K562 (cell line): ENCODE results near the gene UBE2E1. TPM values are rescaled to one million over a fixed set of nuclear protein-coding genes. Genes with fewer than 3 reads are reported as not detected.

ENCODE experiments used
- ATAC-seq: fragments of 200-7000 bp; cut with Tn5 transposase; 3 replicates; pipeline ENCODE4 v1.9.1; 2020; ENCODE audit warnings: moderate library complexity
- BruUV-seq: library from RNA; stranded (reverse); fragments of 400-500 nt; replicated peaks from 2 replicates; lab custom pipeline; 2021; lab: Mats Ljungman, UMichigan
- CTCF ChIA-PET: fragments of 300-600 bp; formaldehyde crosslinking; extraction: SDS; loops from one replicate; lab custom pipeline; 2021; ENCODE audit warnings: low intra/inter-chr PET ratio; lab: Yijun Ruan, JAX
- POLR2A ChIA-PET: fragments of 300-600, 350-650 bp; sonication (Branson Sonifier 250); formaldehyde crosslinking; extraction: SDS; loops from one replicate; lab custom pipeline; 2021; ENCODE audit warnings: antibody characterized with exemption, inconsistent platforms; lab: Yijun Ruan, JAX
- DNase-seq, 4 experiments: peaks; one replicate each; pipeline versions ENCODE4 v3.0.0 to v3.0.0-alpha.2; 2011 to 2018; ENCODE audit warnings: low spot score in 3 of 4, mixed read lengths in 3 of 4; ENCODE audit errors: extremely low read depth in 1 of 4
- FAIRE-seq: peaks from 2 replicates; lab custom pipeline; 2011; peaks lifted over from hg19 to GRCh38; lab: Jason Lieb, UNC
- H2AFZ ChIP-seq: 2 replicates; pipeline ENCODE4 v1.6.0; 2011; ENCODE audit warnings: low read depth, low read length, control low read depth, inconsistent platforms
- H3K27ac ChIP-seq: fragments of 200-600 bp; 3 replicates; pipeline ENCODE4 v1.8.0; 2011; ENCODE audit warnings: low read depth, mild to moderate bottlenecking, control low read depth, inconsistent platforms, low read length, moderate library complexity, mixed read lengths; ENCODE audit errors: extremely low read depth
- H3K27me3 ChIP-seq, 2 experiments: fragments of 300-600 bp in 1 of 2; 2 replicates in 1 of 2; 3 replicates in 1 of 2; pipeline versions ENCODE4 v1.6.0 to v1.8.0; 2011; ENCODE audit warnings: inconsistent platforms in 2 of 2, low read length in 2 of 2, mild to moderate bottlenecking in 1 of 2, mixed read lengths in 1 of 2, moderate library complexity in 1 of 2; ENCODE audit not compliant: control insufficient read depth in 2 of 2, insufficient read depth in 2 of 2
- H3K36me3 ChIP-seq: fragments of 300-600 bp; 3 replicates; pipeline ENCODE4 v1.8.0; 2011; ENCODE audit warnings: mild to moderate bottlenecking, low read length, inconsistent platforms; ENCODE audit not compliant: control insufficient read depth, insufficient read depth
- H3K4me1 ChIP-seq, 2 experiments: fragments of 200-600 bp in 1 of 2; replicated peaks in 1 of 2; 2 replicates in 1 of 2; 3 replicates in 1 of 2; pipeline versions ENCODE4 v1.5.1 to v1.8.0; 2011; ENCODE audit warnings: inconsistent platforms in 2 of 2, low read length in 2 of 2, mild to moderate bottlenecking in 1 of 2, mixed read lengths in 1 of 2, moderate library complexity in 1 of 2; ENCODE audit not compliant: control insufficient read depth in 2 of 2, insufficient read depth in 2 of 2
- H3K4me2 ChIP-seq: 2 replicates; pipeline ENCODE4 v1.6.1; 2011; ENCODE audit warnings: low read length, control low read depth, inconsistent platforms, mixed read lengths; ENCODE audit not compliant: insufficient read depth
- H3K4me3 ChIP-seq: fragments of 200-600 bp; sonication (generic), shearing (Covaris generic); 2 replicates; pipeline ENCODE4 v1.5.1; 2016; ENCODE audit warnings: control low read depth, inconsistent platforms
- H3K79me2 ChIP-seq: fragments of 200-600 bp; 3 replicates; pipeline ENCODE4 v1.8.0; 2011; ENCODE audit warnings: low read length, inconsistent platforms; ENCODE audit not compliant: control insufficient read depth, insufficient read depth
- H3K9ac ChIP-seq, 2 experiments: 2 replicates each; pipeline versions ENCODE4 v1.6.0 to v1.6.1; 2011; ENCODE audit warnings: low read depth in 2 of 2, low read length in 2 of 2, control low read depth in 1 of 2, inconsistent platforms in 1 of 2, mild to moderate bottlenecking in 1 of 2, mixed read lengths in 1 of 2; ENCODE audit not compliant: insufficient read depth in 1 of 2
- H3K9me1 ChIP-seq: one replicate; pipeline ENCODE4 v1.6.0; 2011; ENCODE audit warnings: inconsistent platforms, mild to moderate bottlenecking, low read length, moderate library complexity; ENCODE audit not compliant: control insufficient read depth, insufficient read depth
- H3K9me3 ChIP-seq: replicated peaks from 2 replicates; pipeline ENCODE4 v1.5.1; 2011; ENCODE audit warnings: low read depth, low read length, inconsistent platforms; ENCODE audit not compliant: control insufficient read depth, insufficient read depth
- H4K20me1 ChIP-seq: replicated peaks from 2 replicates; pipeline ENCODE4 v1.6.1; 2011; ENCODE audit warnings: low read length, inconsistent platforms, mixed read lengths; ENCODE audit not compliant: control insufficient read depth, insufficient read depth
- FOXJ2 ChIP-seq: fragments of 200-800 bp; sonication (Bioruptor generic); IDR thresholded peaks from 2 replicates; pipeline ENCODE4 v1.6.1; 2016; ENCODE audit warnings: missing genetic modification characterization, missing compliant biosample characterization
- GATAD2A ChIP-seq: fragments of 450-650 bp; IDR thresholded peaks from 2 replicates; pipeline ENCODE4 v1.6.1; 2017
- KDM2B ChIP-seq: fragments of 250-450 bp; sonication (Bioruptor Pico); IDR thresholded peaks from 2 replicates; pipeline ENCODE4 v1.8.0; 2021; ENCODE audit warnings: mild to moderate bottlenecking, moderate library complexity
- MCM5 ChIP-seq: fragments of 450-650 bp; IDR thresholded peaks from 2 replicates; pipeline ENCODE4 v1.6.1; 2016; ENCODE audit warnings: low read depth
- RAD21 ChIP-seq, 2 experiments: fragments of 250-450 bp in 1 of 2; fragments of 450-650 bp in 1 of 2; sonication (Bioruptor Pico) in 1 of 2; formaldehyde crosslinking in 1 of 2; IDR thresholded peaks in 1 of 2; conservative IDR thresholded peaks in 1 of 2; 2 replicates each; pipeline versions ENCODE4 v1.4.0 to v1.8.0; 2020 to 2022; ENCODE audit warnings: mild to moderate bottlenecking in 2 of 2, moderate library complexity in 1 of 2
- U2AF2 ChIP-seq: fragments of 200-400 bp; formaldehyde crosslinking; optimal IDR thresholded peaks from 2 replicates; pipeline ENCODE3; 2017; ENCODE audit warnings: low read depth, mild to moderate bottlenecking, low read length
- WGBS: fragments of 100-300 bp; shearing (Covaris generic); methylation state at CpG from one replicate; pipeline ENCODE4 v1.1.6; 2016; ENCODE audit warnings: low coverage, mixed read lengths; ENCODE audit not compliant: insufficient coverage; ENCODE audit errors: missing lambda C conversion rate; 5-methylcytosine and 5-hydroxymethylcytosine counted together
- in situ Hi-C: fragments of 300-500 bp; cut with MboI; formaldehyde crosslinking; loops from 4 replicates; pipeline ENCODE4 v1.15.0; 2018; ENCODE audit warnings: inconsistent platforms, mixed read lengths
- intact Hi-C: fragments of 100-400 bp; cut with micrococcal nuclease; formaldehyde crosslinking; loops from 2 replicates; pipeline ENCODE4 v1.14.2; 2022
- polyA plus RNA-seq, 8 experiments: library from polyadenylated mRNA; depleted of rRNA in 4 of 8; stranded (reverse) in 5 of 8; unstranded in 3 of 8; fragments of >200 nt; fragmentation: Nextera tagmentation in 2 of 8; fragmentation: Illumina TruSeq in 1 of 8; extraction: Ambion mirVana in 2 of 8; extraction: Trizol in 1 of 8; gene quantifications; 2 replicates each; pipeline versions ENCODE4 v1.2.1 to v1.2.3, GENCODE V29; 2011 to 2014; ENCODE audit warnings: inconsistent platforms in 1 of 8, missing spikeins in 1 of 8
- total RNA-seq, 7 experiments: library from RNA; depleted of rRNA in 6 of 7; stranded (reverse); fragments of >200 nt in 6 of 7; fragmentation: Illumina TruSeq in 2 of 7; extraction: Trizol in 2 of 7; gene quantifications; 2 replicates each; pipeline versions ENCODE4 v1.2.1 to v1.2.3, GENCODE V29; 2011 to 2021; ENCODE audit warnings: low replicate concordance in 1 of 7
- TF ChIP-seq, protein P1 (sequence below): IDR thresholded peaks from 2 replicates; pipeline ENCODE4 v1.6.1; 2016; ENCODE audit warnings: missing genetic modification characterization, missing compliant biosample characterization
- TF ChIP-seq, protein P2 (sequence below): fragments of 450-650 bp; formaldehyde crosslinking; IDR thresholded peaks from 2 replicates; pipeline ENCODE4 v1.4.0; 2022; ENCODE audit warnings: missing genetic modification characterization

The UBE2E1 gene
- total and polyA plus RNA-seq, 9 of the 15 experiments (the other 6 are each of a cell fraction or from before 2014, with no cell fraction given): 54.4 to 294 (median 165) TPM

DNA sequence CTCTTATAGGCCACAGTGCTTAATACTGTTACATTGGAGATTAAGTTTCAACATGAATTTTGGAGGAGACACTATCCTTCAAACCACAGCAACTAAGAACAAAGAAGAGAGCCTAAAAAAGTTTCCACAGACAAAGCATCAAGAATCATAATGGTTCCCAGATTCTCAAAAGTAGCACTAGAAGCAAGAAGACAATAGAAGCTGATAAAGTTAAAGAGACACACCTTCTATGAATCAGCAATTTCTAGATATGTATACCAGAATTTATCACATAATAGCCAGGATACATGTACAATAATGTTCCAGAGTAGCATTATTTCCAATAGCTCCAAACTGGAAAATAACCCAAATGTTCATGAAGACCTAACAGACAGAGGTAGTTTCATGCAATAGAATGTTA, 98.8 kb downstream of the UBE2E1 start (continued):
- no peak for TF ChIP-seq KDM2B (CRISPR knock-in tag)
- TF ChIP-seq, protein P1, sequence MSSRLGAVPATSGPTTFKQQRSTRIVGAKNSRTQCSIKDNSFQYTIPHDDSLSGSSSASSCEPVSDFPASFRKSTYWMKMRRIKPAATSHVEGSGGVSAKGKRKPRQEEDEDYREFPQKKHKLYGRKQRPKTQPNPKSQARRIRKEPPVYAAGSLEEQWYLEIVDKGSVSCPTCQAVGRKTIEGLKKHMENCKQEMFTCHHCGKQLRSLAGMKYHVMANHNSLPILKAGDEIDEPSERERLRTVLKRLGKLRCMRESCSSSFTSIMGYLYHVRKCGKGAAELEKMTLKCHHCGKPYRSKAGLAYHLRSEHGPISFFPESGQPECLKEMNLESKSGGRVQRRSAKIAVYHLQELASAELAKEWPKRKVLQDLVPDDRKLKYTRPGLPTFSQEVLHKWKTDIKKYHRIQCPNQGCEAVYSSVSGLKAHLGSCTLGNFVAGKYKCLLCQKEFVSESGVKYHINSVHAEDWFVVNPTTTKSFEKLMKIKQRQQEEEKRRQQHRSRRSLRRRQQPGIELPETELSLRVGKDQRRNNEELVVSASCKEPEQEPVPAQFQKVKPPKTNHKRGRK (tag): no peak

DNA sequence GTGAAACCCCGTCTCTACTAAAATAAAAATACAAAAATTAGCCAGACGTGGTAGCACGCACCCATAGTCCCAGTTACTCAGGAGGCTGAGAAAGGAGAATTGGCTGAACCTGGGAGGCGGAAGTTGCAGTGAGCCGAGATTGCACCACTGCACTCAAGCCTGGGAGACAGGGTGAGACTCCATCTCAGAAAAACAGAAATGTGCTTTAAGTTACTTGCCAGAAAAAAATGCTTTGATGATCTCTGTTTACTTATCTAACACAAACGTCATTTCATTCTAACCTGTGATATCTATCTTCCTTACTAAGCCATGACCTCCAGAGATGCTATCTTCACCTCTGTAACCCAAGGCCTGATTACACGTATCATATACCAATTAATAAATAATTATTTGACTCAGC, 103.6 kb downstream of the UBE2E1 start:
- ATAC-seq (no peak), FAIRE-seq (no peak)
- Histone ChIP-seq H4K20me1 (no peaks in the 10 kb centered on the region), H3K4me3 (no peak overlapping the region), H3K4me1 (peaks cover 2 to 9% of the 10 kb centered on the region in 2 experiments; a peak in 4 of 5 replicates), H3K9me1 (no peaks in the 10 kb centered on the region)
- no TSS peak for BruUV-seq
- intact Hi-C loops: loop anchor here (5.0 kb wide), 1 partner anchor 38 kb away; the partner anchor contains the start of gene NR1D2
- 78% methylated on average over 7 of the region's 7 CpGs for WGBS
- CTCF ChIA-PET: no interaction called here
- TF ChIP-seq MCM5 (no peak), U2AF2 (no peak), FOXJ2 (no peak), GATAD2A (no peak), RAD21 (CRISPR knock-in tag; conservative IDR thresholded peaks at IDR 0.05 in 1 of 2, IDR thresholded peaks at IDR 0.05 in 1 of 2) (no peak)
- TF ChIP-seq, protein P2, sequence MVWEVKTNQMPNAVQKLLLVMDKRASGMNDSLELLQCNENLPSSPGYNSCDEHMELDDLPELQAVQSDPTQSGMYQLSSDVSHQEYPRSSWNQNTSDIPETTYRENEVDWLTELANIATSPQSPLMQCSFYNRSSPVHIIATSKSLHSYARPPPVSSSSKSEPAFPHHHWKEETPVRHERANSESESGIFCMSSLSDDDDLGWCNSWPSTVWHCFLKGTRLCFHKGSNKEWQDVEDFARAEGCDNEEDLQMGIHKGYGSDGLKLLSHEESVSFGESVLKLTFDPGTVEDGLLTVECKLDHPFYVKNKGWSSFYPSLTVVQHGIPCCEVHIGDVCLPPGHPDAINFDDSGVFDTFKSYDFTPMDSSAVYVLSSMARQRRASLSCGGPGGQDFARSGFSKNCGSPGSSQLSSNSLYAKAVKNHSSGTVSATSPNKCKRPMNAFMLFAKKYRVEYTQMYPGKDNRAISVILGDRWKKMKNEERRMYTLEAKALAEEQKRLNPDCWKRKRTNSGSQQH: no peak
- TF ChIP-seq, all 486 proteins: peak for 0
- Histone ChIP-seq H3K9me3 (0 out of 2 replicates have a peak, but pooled peaks cover under 1% of the 10 kb centered on the region), H2AFZ (no peak overlapping the region), H3K4me2 (no peak overlapping the region), H3K79me2 (peaks cover under 1% of the 10 kb centered on the region; the same call in 1 of the 3 replicates), H3K27ac (no peak overlapping the region), H3K27me3 (no peaks in the 10 kb centered on the region), H3K9ac (no peak overlapping the region), H3K36me3 (peaks cover 18% of the 10 kb centered on the region; the same call in 2 of the 3 replicates)
- in situ Hi-C loops: no loop called here
- DNase-seq: no peak
- POLR2A ChIA-PET: interaction anchor here (7.2 kb wide), 1 partner anchor 8 kb away, joined by 71 read pairs; the partner anchor contains the start of genes NKIRAS1 and RPL15
